ENCODE data around the gene KRT79.

DNA sequence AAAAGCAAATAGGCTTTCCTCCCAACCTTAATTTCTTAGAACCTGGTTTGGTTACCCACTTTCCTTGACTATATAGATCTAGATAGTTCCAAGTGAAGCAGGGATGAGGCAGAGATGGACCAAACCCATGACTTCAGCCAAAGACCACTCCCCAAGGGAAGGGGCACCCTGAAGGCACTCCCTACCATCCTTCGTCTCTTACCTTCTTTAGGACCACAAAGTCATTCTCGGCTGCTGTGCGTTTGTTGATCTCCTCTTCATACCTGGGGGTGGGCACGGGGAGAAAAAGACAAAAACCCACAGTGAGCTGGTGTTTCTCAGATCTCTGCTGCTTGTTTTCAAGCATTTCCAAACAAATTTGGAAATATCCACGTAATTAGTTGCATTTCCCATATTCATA lies 23.6 kb downstream of the KRT79 start:
- TF ChIP-seq, protein P1, sequence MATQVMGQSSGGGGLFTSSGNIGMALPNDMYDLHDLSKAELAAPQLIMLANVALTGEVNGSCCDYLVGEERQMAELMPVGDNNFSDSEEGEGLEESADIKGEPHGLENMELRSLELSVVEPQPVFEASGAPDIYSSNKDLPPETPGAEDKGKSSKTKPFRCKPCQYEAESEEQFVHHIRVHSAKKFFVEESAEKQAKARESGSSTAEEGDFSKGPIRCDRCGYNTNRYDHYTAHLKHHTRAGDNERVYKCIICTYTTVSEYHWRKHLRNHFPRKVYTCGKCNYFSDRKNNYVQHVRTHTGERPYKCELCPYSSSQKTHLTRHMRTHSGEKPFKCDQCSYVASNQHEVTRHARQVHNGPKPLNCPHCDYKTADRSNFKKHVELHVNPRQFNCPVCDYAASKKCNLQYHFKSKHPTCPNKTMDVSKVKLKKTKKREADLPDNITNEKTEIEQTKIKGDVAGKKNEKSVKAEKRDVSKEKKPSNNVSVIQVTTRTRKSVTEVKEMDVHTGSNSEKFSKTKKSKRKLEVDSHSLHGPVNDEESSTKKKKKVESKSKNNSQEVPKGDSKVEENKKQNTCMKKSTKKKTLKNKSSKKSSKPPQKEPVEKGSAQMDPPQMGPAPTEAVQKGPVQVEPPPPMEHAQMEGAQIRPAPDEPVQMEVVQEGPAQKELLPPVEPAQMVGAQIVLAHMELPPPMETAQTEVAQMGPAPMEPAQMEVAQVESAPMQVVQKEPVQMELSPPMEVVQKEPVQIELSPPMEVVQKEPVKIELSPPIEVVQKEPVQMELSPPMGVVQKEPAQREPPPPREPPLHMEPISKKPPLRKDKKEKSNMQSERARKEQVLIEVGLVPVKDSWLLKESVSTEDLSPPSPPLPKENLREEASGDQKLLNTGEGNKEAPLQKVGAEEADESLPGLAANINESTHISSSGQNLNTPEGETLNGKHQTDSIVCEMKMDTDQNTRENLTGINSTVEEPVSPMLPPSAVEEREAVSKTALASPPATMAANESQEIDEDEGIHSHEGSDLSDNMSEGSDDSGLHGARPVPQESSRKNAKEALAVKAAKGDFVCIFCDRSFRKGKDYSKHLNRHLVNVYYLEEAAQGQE (IDR thresholded peaks at IDR 0.05): no peak
- TF ChIP-seq CTCF (IDR thresholded peaks at IDR 0.05; ENCODE audit: low read depth, low read length, missing input control): no peak
- TF ChIP-seq ZBTB33 (IDR thresholded peaks at IDR 0.05): no peak
- TF ChIP-seq, protein P2, sequence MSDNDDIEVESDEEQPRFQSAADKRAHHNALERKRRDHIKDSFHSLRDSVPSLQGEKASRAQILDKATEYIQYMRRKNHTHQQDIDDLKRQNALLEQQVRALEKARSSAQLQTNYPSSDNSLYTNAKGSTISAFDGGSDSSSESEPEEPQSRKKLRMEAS (IDR thresholded peaks at IDR 0.05): no peak
- no peak for TF ChIP-seq SP1 (IDR thresholded peaks at IDR 0.05)
- no peak for TF ChIP-seq FOXA2 (IDR thresholded peaks at IDR 0.05)
- TF ChIP-seq HNF4A (conservative IDR thresholded peaks at IDR 0.05): no peak
- TF ChIP-seq RXRA (IDR thresholded peaks at IDR 0.05): no peak
- no peak for TF ChIP-seq TAF1 (conservative IDR thresholded peaks at IDR 0.05)
- no peak for TF ChIP-seq JUND (IDR thresholded peaks at IDR 0.05)
- TF ChIP-seq ATF3 (IDR thresholded peaks at IDR 0.05): no peak
- TF ChIP-seq RAD21 (IDR thresholded peaks at IDR 0.05): no peak
- no peak for TF ChIP-seq EGR1 (IDR thresholded peaks at IDR 0.05; ENCODE audit: low read depth in 2 of 2)
- no peak for TF ChIP-seq NR2F2 (IDR thresholded peaks at IDR 0.05)
